ENCODE results near the gene INSC. TPM values are rescaled to one million over a fixed set of nuclear protein-coding genes. Genes with fewer than 3 reads are reported as not detected.

The INSC gene
- total and polyA plus RNA-seq, 2 of the 8 experiments (the other 6 are each of a cell fraction or from before 2014, with no cell fraction given) = 0.58 to 0.59 TPM

DNA sequence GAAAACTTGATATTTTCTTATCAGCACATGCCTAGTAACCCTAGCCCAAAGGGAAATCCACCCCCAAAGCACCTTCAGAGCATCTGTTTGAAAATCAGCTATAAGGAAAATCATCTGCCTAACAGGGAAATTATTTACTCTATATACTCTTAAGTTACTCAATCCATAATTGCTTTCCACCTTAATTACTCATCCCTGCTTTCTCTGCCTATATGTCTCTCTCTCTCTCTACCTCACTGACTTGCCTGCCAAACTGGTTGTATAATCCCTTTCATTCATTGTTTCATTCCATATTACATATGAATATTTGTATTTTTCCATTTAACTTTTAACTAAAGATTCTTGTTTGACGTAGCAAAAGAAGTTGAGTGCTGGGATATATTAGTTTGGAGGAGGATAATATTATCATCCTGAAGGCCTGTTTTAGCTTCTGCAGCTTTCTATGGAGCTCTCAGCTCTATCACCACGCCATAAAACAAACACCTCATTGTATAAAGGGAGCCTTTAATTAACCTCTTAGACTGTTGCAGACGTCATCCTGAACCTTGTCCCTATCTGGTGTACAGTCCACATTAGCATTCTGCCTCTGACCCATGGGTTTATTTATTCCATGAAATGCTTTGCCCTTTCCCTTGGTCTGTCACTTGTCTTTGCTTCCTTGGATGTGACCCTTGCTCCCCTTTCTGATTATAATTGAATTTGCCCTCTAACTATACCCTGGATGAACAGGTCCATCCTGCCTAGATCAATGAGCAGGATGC is 98.9 kb downstream of the INSC start:
- H3K4ac ChIP-seq (replicated peaks; ENCODE audit: insufficient read length, low read depth, low read length) = no peak overlapping the region
- no peak overlapping the region for H2AK5ac ChIP-seq (ENCODE audit: low read depth, low read length)
- H4K5ac ChIP-seq (ENCODE audit: insufficient read length, low read depth, low read length) = no peak overlapping the region
- no peak overlapping the region for H3K23ac ChIP-seq (ENCODE audit: insufficient read length)
- no peaks in the 10 kb centered on the region for H3K79me1 ChIP-seq (ENCODE audit: low read depth, low read length)
- no peaks in the 10 kb centered on the region for H3K36me3 ChIP-seq (ENCODE audit: control insufficient read depth in 2 of 4, insufficient read depth in 4 of 4, low read length in 3 of 4)
- no peak overlapping the region for H3K18ac ChIP-seq (ENCODE audit: extremely low read depth, low read length)
- H3K4me1 ChIP-seq (replicated peaks in 1 of 4; ENCODE audit: control insufficient read depth in 3 of 4, insufficient read depth in 4 of 4, low read length in 3 of 4) = no peaks in the 10 kb centered on the region; a peak in 1 of 7 replicates
- no peak overlapping the region for H4K8ac ChIP-seq (ENCODE audit: extremely low read depth, insufficient read depth, low read length)
- H2BK15ac ChIP-seq (ENCODE audit: low read length) = no peak overlapping the region
- no peak overlapping the region; the same call in 1 of the 2 replicates for H2BK12ac ChIP-seq (ENCODE audit: low read depth, low read length)
- no peak overlapping the region for H2BK120ac ChIP-seq (replicated peaks; ENCODE audit: low read depth, low read length)
- H3K9me3 ChIP-seq (ENCODE audit: insufficient read depth in 2 of 2, low read depth in 1 of 2, low read length in 1 of 2) = no peaks in the 10 kb centered on the region
- H3K23me2 ChIP-seq (ENCODE audit: low read depth, low read length) = peaks cover 2% of the 10 kb centered on the region; the same call in 1 of the 2 replicates
- H4K91ac ChIP-seq (replicated peaks; ENCODE audit: insufficient read length, low read length) = no peak overlapping the region
- no peaks in the 10 kb centered on the region for H4K20me1 ChIP-seq (replicated peaks in 1 of 2; ENCODE audit: control insufficient read depth in 1 of 2, insufficient read depth in 2 of 2, low read length in 2 of 2)
- ChIA-PET CTCF (ENCODE audit: partially characterized antibody) (interaction anchor here (0.6 to 0.9 kb wide), 3 partner anchors 11 to 137 kb away, joined by 3 read pairs; no protein-coding TSS in a partner anchor), POLR2A (ENCODE audit: partially characterized antibody) (no interaction called here)
- no peak overlapping the region for H3K9ac ChIP-seq (replicated peaks in 1 of 4; ENCODE audit: extremely low read depth in 1 of 4, low read depth in 3 of 4, low read length in 3 of 4)
- no peak for TF ChIP-seq HDAC2 (IDR thresholded peaks at IDR 0.05; ENCODE audit: borderline replicate concordance in 1 of 2, low read depth in 2 of 2, low read length in 2 of 2)
- no peak overlapping the region for H2BK5ac ChIP-seq (ENCODE audit: low read depth, low read length)
- H2AFZ ChIP-seq (ENCODE audit: low read length) = no peak overlapping the region
- H3K27ac ChIP-seq (ENCODE audit: low read depth, low read length) = no peak overlapping the region
- H3K79me2 ChIP-seq (ENCODE audit: control insufficient read depth in 1 of 2, insufficient read depth in 2 of 2, low read length in 2 of 2) = no peaks in the 10 kb centered on the region
- no peaks in the 10 kb centered on the region; a peak in 1 of 7 replicates for H3K27me3 ChIP-seq (replicated peaks in 1 of 4; ENCODE audit: control insufficient read depth in 3 of 4, extremely low read depth in 1 of 4, insufficient read depth in 3 of 4, low read length in 3 of 4)
- no peak for FAIRE-seq
- 83% methylated on average over 3 of the region's 3 CpGs; no CpG with 5 or more reads in 1 of the 2 experiments for WGBS, 2 experiments (ENCODE audit: extremely low coverage in 1 of 2, insufficient coverage in 1 of 2, insufficient read length in 1 of 2, insufficient replicate concordance in 2 of 2, low coverage in 1 of 2, low lambda C conversion rate in 2 of 2, missing lambda C conversion rate in 1 of 2)
- H3K4me3 ChIP-seq (ENCODE audit: extremely low read depth in 1 of 4, insufficient read depth in 2 of 4, low read depth in 3 of 4, low read length in 4 of 4) = no peak overlapping the region
- no peak for DNase-seq (ENCODE audit: low read depth in 1 of 2, low spot score in 2 of 2)
- H2BK20ac ChIP-seq (ENCODE audit: low read length) = no peak overlapping the region
- no peak overlapping the region for H3K56ac ChIP-seq (replicated peaks; ENCODE audit: insufficient read length, low read depth, low read length)
- no peak overlapping the region for H3K4me2 ChIP-seq (ENCODE audit: insufficient read depth in 1 of 2, low read depth in 2 of 2, low read length in 2 of 2)
- H3K14ac ChIP-seq (ENCODE audit: insufficient read length) = no peak overlapping the region
